BJ (cell line): ENCODE results near the gene TMEM161B. TPM values are rescaled to one million over a fixed set of nuclear protein-coding genes. Genes with fewer than 3 reads are reported as not detected.

Source experiments
- CTCF ChIA-PET: fragments of 350-600 bp; formaldehyde crosslinking; extraction: SDS; loops from one replicate; lab custom pipeline; 2021; ENCODE audit warnings: antibody characterized with exemption, inconsistent platforms; lab: Yijun Ruan, JAX
- POLR2A ChIA-PET: fragments of 300-600 bp; sonication (Branson Sonifier 250); formaldehyde crosslinking; extraction: SDS; loops from one replicate; lab custom pipeline; 2021; ENCODE audit warnings: antibody characterized with exemption; lab: Charles Lee
- DNase-seq: peaks from one replicate; pipeline ENCODE4 v3.0.0-alpha.2; 2011; ENCODE audit warnings: low read depth
- H3K27me3 ChIP-seq: 2 replicates; pipeline ENCODE4 v1.6.0; 2011; ENCODE audit warnings: low read length; ENCODE audit not compliant: control insufficient read depth, insufficient read depth
- H3K36me3 ChIP-seq: 2 replicates; pipeline ENCODE4 v1.5.1; 2011; ENCODE audit warnings: low read length; ENCODE audit not compliant: control insufficient read depth, insufficient read depth
- H3K4me3 ChIP-seq: 2 replicates; pipeline ENCODE4 v1.5.1; 2011; ENCODE audit warnings: low read depth, mild to moderate bottlenecking, control low read depth, low read length
- polyA plus RNA-seq: library from polyadenylated mRNA; depleted of rRNA; stranded (reverse); fragments of >200 nt; gene quantifications from 2 replicates; pipeline ENCODE4 v1.2.3, GENCODE V29; 2011
- TF ChIP-seq, protein P1 (sequence below): IDR thresholded peaks from 2 replicates; pipeline ENCODE4 v1.5.1; 2011; ENCODE audit warnings: low read depth, mild to moderate bottlenecking, control low read depth, inconsistent platforms, low read length, moderate library complexity; ENCODE audit not compliant: insufficient read depth

Gene TMEM161B
- polyA plus RNA-seq, 1 experiment: 6.6 TPM

DNA sequence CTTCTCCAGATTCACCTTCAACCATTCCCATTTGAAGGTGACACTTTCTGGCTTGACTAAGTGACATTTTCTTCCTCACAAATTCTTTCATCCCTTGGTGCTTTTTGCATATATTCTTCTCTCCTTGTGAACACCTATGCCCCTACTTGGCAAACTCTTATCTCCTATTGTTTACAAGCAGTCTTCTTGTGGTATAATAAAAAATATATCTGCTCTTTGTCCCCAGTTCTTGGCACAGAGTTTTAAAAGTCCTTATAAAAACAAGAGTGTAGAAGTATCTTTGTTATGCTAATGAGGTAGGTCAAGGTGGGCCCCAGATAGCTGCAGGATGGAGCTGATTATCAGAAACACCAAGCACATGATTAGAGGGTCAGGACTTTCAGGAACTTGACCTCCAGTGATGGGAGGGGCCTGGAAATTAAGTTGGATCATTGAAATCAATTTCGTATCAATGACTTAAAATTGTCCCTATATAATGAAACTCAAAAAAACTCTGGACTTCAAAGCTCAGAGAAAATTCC, 38.0 kb downstream of the TMEM161B start:
- ChIA-PET POLR2A (no interaction called here), CTCF (no interaction called here)
- Histone ChIP-seq H3K36me3 (no peaks in the 10 kb centered on the region), H3K27me3 (no peaks in the 10 kb centered on the region), H3K4me3 (no peak overlapping the region)
- no peak for DNase-seq
- TF ChIP-seq, protein P1, sequence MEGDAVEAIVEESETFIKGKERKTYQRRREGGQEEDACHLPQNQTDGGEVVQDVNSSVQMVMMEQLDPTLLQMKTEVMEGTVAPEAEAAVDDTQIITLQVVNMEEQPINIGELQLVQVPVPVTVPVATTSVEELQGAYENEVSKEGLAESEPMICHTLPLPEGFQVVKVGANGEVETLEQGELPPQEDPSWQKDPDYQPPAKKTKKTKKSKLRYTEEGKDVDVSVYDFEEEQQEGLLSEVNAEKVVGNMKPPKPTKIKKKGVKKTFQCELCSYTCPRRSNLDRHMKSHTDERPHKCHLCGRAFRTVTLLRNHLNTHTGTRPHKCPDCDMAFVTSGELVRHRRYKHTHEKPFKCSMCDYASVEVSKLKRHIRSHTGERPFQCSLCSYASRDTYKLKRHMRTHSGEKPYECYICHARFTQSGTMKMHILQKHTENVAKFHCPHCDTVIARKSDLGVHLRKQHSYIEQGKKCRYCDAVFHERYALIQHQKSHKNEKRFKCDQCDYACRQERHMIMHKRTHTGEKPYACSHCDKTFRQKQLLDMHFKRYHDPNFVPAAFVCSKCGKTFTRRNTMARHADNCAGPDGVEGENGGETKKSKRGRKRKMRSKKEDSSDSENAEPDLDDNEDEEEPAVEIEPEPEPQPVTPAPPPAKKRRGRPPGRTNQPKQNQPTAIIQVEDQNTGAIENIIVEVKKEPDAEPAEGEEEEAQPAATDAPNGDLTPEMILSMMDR: no peak

DNA sequence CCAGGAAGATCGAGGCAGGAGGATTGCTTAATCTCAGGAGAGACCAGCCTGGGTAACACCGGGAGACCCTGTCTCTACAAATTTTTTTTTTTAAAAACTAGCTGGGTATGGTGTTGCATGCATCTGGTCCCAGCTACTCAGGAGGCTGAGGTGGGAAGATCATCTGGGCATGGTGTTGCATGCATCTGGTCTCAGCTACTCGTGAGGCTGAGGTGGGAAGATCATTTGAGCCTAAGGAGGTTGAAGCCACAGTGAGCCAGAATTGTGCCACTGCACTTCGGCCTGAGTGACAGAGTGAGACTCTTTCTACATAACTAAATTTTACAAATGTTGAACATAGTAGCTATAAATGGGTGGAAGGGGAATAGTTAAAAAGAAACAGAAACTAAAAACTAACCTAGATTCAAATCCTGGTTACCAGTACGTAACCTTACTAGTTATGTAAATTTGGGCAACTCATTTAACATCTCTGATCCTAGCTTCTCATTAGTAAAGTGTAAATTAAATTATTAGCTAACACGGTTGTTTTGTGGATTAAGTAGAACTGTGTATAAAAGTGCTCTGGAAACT, 41.7 kb downstream of the TMEM161B start:
- TF ChIP-seq, protein P1: no peak
- POLR2A ChIA-PET: interaction anchor here (0.8 kb wide), 1 partner anchor 19 kb away, joined by 3 read pairs; no protein-coding TSS in a partner anchor

DNA sequence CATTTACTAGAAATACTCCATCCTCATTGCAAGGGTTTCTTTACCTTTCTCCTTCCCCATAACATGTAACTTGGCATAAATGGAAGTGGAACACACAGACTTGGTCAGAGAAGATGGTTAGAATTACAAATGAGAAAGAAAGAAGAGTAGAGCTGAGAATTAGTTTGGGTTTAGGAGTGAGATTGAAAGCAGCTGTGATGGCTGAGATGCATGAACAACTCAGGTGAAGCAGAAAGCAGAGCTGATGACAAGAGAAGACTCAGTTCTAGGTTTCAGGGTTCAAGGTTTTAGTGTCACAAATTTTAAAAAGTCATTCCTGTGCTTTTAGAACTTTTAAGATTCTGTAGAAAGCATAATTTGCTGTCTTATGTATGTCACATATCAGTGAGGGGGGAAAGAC, 54.0 kb downstream of the TMEM161B start:
- TF ChIP-seq, protein P1: no peak
- H3K36me3 ChIP-seq: peaks cover 2% of the 10 kb centered on the region; the same call in 1 of the 2 replicates
- CTCF ChIA-PET: interaction anchor here (0.8 kb wide), 1 partner anchor 21 kb away, joined by 4 read pairs; no protein-coding TSS in a partner anchor
- DNase-seq: no peak
- POLR2A ChIA-PET: no interaction called here
- no peaks in the 10 kb centered on the region for H3K27me3 ChIP-seq
- no peak overlapping the region for H3K4me3 ChIP-seq

More for the DNA sequence above, 41.7 kb downstream of the TMEM161B start:
- CTCF ChIA-PET: no interaction called here
- H3K36me3 ChIP-seq: no peaks in the 10 kb centered on the region
- no peak overlapping the region for H3K4me3 ChIP-seq
- H3K27me3 ChIP-seq: no peaks in the 10 kb centered on the region
- DNase-seq: no peak

DNA sequence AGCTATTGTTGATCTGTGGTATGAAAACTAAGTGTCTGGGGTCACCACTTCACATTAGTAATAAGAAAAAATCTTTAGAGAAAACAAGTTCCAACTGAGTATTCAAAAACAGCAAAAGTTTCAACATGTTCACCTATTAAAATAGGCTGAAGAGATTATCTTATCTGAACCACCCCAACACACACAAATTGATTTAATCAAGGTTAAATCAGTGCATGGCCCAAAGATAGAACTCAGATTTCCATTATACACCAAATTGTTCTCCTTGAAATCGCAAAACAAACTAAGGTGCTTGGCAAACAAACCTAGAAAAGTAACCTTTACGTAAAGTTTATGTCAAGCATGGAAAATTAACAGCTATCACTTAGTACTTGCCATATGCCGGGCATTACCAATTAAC, 61.1 kb downstream of the TMEM161B start:
- no peak for DNase-seq
- TF ChIP-seq, protein P1: no peak
- Histone ChIP-seq H3K4me3 (no peak overlapping the region), H3K36me3 (no peaks in the 10 kb centered on the region), H3K27me3 (no peaks in the 10 kb centered on the region)
- POLR2A ChIA-PET: interaction anchor here (0.6 kb wide), 1 partner anchor 19 kb away, joined by 3 read pairs; no protein-coding TSS in a partner anchor
- CTCF ChIA-PET: no interaction called here

DNA sequence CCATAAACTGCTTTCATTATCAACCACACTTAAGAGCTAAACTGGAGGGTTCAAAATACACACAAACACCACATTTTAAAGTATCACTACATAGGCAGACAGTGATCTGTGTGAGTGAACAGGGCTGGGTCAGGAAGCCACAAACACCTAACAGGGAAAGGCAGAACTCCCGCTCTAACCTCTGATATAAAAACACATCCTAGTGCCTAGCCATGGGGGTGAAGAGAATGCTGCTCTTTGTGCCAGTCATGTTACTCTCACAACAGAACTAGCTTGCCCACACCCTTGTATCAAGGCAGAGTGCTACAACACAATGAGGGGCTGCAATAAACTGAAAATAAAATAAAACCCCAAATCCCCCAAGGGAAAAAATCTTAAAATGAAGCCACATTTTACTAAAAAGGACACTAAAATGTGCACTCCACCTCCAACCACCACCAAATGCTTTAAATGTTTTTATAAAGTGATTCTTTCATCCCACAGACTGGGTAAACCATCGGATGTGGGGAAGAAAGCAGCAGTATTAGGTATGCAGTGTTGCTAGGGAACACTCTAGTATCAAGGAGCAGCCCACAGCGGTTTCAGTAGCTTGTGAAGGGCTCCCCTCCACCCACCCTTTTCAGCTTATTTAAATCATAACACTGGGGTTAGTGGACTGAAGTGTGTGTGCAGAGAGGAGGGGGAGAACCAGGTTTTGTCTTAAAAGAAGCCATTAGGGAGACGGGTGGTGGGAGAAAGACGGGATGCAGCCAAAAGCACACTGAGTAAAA, 64.5 kb downstream of the TMEM161B start:
- H3K4me3 ChIP-seq: no peak overlapping the region
- TF ChIP-seq, protein P1: no peak
- ChIA-PET POLR2A (no interaction called here), CTCF (no interaction called here)
- H3K27me3 ChIP-seq: no peaks in the 10 kb centered on the region
- DNase-seq: no peak
- H3K36me3 ChIP-seq: no peaks in the 10 kb centered on the region
